ENCODE measurements around the gene CC2D1B. TPM values are rescaled to one million over a fixed set of nuclear protein-coding genes. Genes with fewer than 3 reads are reported as not detected.
A peak's percentile ranks its signal among the peaks of the same experiment; 100 is the strongest.

The CC2D1B gene
- total RNA-seq, 1 experiment from 2014 or later, result 22.6 TPM

- no peak for TF ChIP-seq USF2 (CRISPR knock-in tag; IDR thresholded peaks at IDR 0.05)
- no peak for TF ChIP-seq ZNF317 (CRISPR knock-in tag; IDR thresholded peaks at IDR 0.05; ENCODE audit: borderline replicate concordance, low read depth)
- no peak for TF ChIP-seq ZBTB21 (CRISPR knock-in tag; IDR thresholded peaks at IDR 0.05; ENCODE audit: borderline replicate concordance)
- TF ChIP-seq E2F4 (CRISPR knock-in tag; IDR thresholded peaks at IDR 0.05; ENCODE audit: borderline replicate concordance, low read depth), result 0 out of 2 replicates have a peak, but pooled peaks have one; percentile 39
- TF ChIP-seq ZNF232 (CRISPR knock-in tag; IDR thresholded peaks at IDR 0.05), result no peak
Measured at GRCh38 chr1:52357397-52357796, 8.6 kb downstream of the CC2D1B start (continued).

- Mint-ChIP-seq H3K4me3 (no peak overlapping the region), H3K27ac (no peak overlapping the region), H3K36me3 (peaks cover 81% of the 10 kb centered on the region), H3K27me3 (ENCODE audit: low read depth) (no peaks in the 10 kb centered on the region), H3K9me3 (no peaks in the 10 kb centered on the region), H3K4me1 (no peaks in the 10 kb centered on the region)
- ChIA-PET POLR2A (no interaction called here), CTCF (no interaction called here)
- no peak for ATAC-seq
- TF ChIP-seq TEAD1 (CRISPR knock-in tag; IDR thresholded peaks at IDR 0.05), result no peak
- no peak for TF ChIP-seq ZNF219 (CRISPR knock-in tag; IDR thresholded peaks at IDR 0.05; ENCODE audit: borderline replicate concordance)
- TF ChIP-seq NFATC4 (CRISPR knock-in tag; IDR thresholded peaks at IDR 0.05), result no peak
- no peak for TF ChIP-seq ZSCAN18 (CRISPR knock-in tag; IDR thresholded peaks at IDR 0.05)
- TF ChIP-seq EMX1 (CRISPR knock-in tag; IDR thresholded peaks at IDR 0.05), result no peak
- TF ChIP-seq ZNF317 (CRISPR knock-in tag; IDR thresholded peaks at IDR 0.05; ENCODE audit: borderline replicate concordance, low read depth), result no peak
- no peak for TF ChIP-seq SP1 (CRISPR knock-in tag; conservative IDR thresholded peaks at IDR 0.05)
- no peak for TF ChIP-seq JAZF1 (CRISPR knock-in tag; IDR thresholded peaks at IDR 0.05)
- TF ChIP-seq GABPB1 (CRISPR knock-in tag; IDR thresholded peaks at IDR 0.05), result no peak
- no peak for TF ChIP-seq ATF6 (CRISPR knock-in tag; IDR thresholded peaks at IDR 0.05)
- no peak for TF ChIP-seq ERG (CRISPR knock-in tag; IDR thresholded peaks at IDR 0.05)
- no peak for TF ChIP-seq IRF1 (CRISPR knock-in tag; IDR thresholded peaks at IDR 0.05)
- no peak for TF ChIP-seq PREB (CRISPR knock-in tag; IDR thresholded peaks at IDR 0.05; ENCODE audit: borderline replicate concordance)
- no peak for TF ChIP-seq ESRRA (CRISPR knock-in tag; IDR thresholded peaks at IDR 0.05; ENCODE audit: borderline replicate concordance)
- no peak for TF ChIP-seq TP53 (CRISPR knock-in tag; IDR thresholded peaks at IDR 0.05)
- no peak for DNase-seq (ENCODE audit: low spot score)
Measured at GRCh38 chr1:52356818-52357355, 9.1 kb downstream of the CC2D1B start.

Data from WTC11 (cell line).